GM12878 (cell line): Measurements from ENCODE around the gene TTC39C. TPM values are rescaled to one million over a fixed set of nuclear protein-coding genes. Genes with fewer than 3 reads are reported as not detected.

Source experiments
- BCLAF1 ChIP-seq: fragments of 450-650 bp; IDR thresholded peaks from 2 replicates; pipeline ENCODE4 v1.6.1; 2017; ENCODE audit warnings: antibody characterized with exemption, mild to moderate bottlenecking, moderate library complexity
- CEBPB ChIP-seq, 2 experiments: fragments of 150-350 bp in 1 of 2; IDR thresholded peaks; 2 replicates each; pipeline ENCODE4 v1.6.1; 2012 to 2014; ENCODE audit warnings: low read depth in 2 of 2, low read length in 2 of 2, borderline replicate concordance in 1 of 2, inconsistent platforms in 1 of 2
- EED ChIP-seq: sonication (generic); IDR thresholded peaks from 2 replicates; pipeline ENCODE4 v1.6.1; 2016; ENCODE audit warnings: antibody characterized with exemption, low read depth
- FOS ChIP-seq: IDR thresholded peaks from 3 replicates; pipeline ENCODE4 v1.6.1; 2011; ENCODE audit warnings: borderline replicate concordance; ENCODE audit not compliant: insufficient read length; ENCODE audit errors: extremely low read depth
- HDGF ChIP-seq: fragments of 450-650 bp; IDR thresholded peaks from 2 replicates; pipeline ENCODE4 v1.6.1; 2016; ENCODE audit warnings: antibody characterized with exemption
- IKZF2 ChIP-seq, 2 experiments: fragments of 450-650 bp; IDR thresholded peaks; 2 replicates each; pipeline ENCODE4 v1.6.1; 2017; ENCODE audit warnings: mild to moderate bottlenecking in 2 of 2, moderate library complexity in 2 of 2
- LARP7 ChIP-seq: fragments of 450-650 bp; IDR thresholded peaks from 2 replicates; pipeline ENCODE4 v1.6.1; 2017; ENCODE audit warnings: mild to moderate bottlenecking
- MEF2A ChIP-seq: IDR thresholded peaks from 2 replicates; pipeline ENCODE4 v1.6.1; 2011; ENCODE audit warnings: low read depth, mild to moderate bottlenecking, low read length, moderate library complexity; ENCODE audit not compliant: insufficient read depth
- MYB ChIP-seq: fragments of 150-350 bp; IDR thresholded peaks from 2 replicates; pipeline ENCODE4 v1.6.1; 2014; ENCODE audit warnings: mild to moderate bottlenecking, low read depth, low read length, borderline replicate concordance
- PAX8 ChIP-seq: fragments of 450-650 bp; IDR thresholded peaks from 2 replicates; pipeline ENCODE4 v1.6.1; 2017; ENCODE audit warnings: mild to moderate bottlenecking, moderate library complexity
- PML ChIP-seq: IDR thresholded peaks from 2 replicates; pipeline ENCODE4 v1.6.1; 2012; ENCODE audit warnings: low read length, inconsistent platforms
- SIN3A ChIP-seq: IDR thresholded peaks from 2 replicates; pipeline ENCODE4 v1.6.1; 2012; ENCODE audit warnings: low read depth, low read length, improper control_type of control experiment
- SIX5 ChIP-seq: IDR thresholded peaks from 2 replicates; pipeline ENCODE4 v1.6.1; 2011; ENCODE audit warnings: mild to moderate bottlenecking, low read depth, low read length, moderate library complexity; ENCODE audit not compliant: severe bottlenecking
- TAF1 ChIP-seq: IDR thresholded peaks from 2 replicates; pipeline ENCODE4 v1.6.1; 2011; ENCODE audit warnings: mild to moderate bottlenecking, low read depth, low read length, borderline replicate concordance
- YY1 ChIP-seq: IDR thresholded peaks from 2 replicates; pipeline ENCODE4 v1.6.1; 2011; ENCODE audit warnings: low read depth, mild to moderate bottlenecking, low read length
- ZSCAN29 ChIP-seq: fragments of 450-650 bp; IDR thresholded peaks from 2 replicates; pipeline ENCODE4 v1.6.1; 2017; ENCODE audit warnings: mild to moderate bottlenecking, moderate library complexity
- polyA plus RNA-seq, 11 experiments: library from polyadenylated mRNA; depleted of rRNA in 4 of 11; unstranded in 6 of 11; stranded (reverse) in 5 of 11; fragments of >200 nt; fragmentation: Nextera tagmentation in 4 of 11; fragmentation: Illumina TruSeq in 1 of 11; extraction: Ambion mirVana in 4 of 11; extraction: Trizol in 1 of 11; gene quantifications; 1 replicate in 1 of 11; 2 replicates in 10 of 11; pipeline versions ENCODE4 v1.2.1 to v1.2.3, GENCODE V29; 2011 to 2016; ENCODE audit warnings: inconsistent platforms in 2 of 11, missing spikeins in 2 of 11, low read depth in 1 of 11
- total RNA-seq, 4 experiments: library from RNA; depleted of rRNA in 3 of 4; stranded (reverse); fragments of >200 nt in 3 of 4; fragmentation: Illumina TruSeq in 1 of 4; extraction: Trizol in 1 of 4; gene quantifications; 2 replicates each; pipeline versions ENCODE4 v1.2.1 to v1.2.3, GENCODE V29; 2013 to 2021
- TF ChIP-seq, protein P1 (sequence below): fragments of 450-650 bp; IDR thresholded peaks from 2 replicates; pipeline ENCODE4 v1.6.1; 2017; ENCODE audit warnings: low read depth, mild to moderate bottlenecking, moderate library complexity
- TF ChIP-seq, protein P2 (sequence below): fragments of 450-650 bp; formaldehyde crosslinking; IDR thresholded peaks from 2 replicates; pipeline ENCODE4 v1.4.0; 2020; ENCODE audit warnings: mild to moderate bottlenecking, moderate library complexity
- TF ChIP-seq, protein P3 (sequence below): IDR thresholded peaks from 2 replicates; pipeline ENCODE4 v1.6.1; 2012; ENCODE audit warnings: mild to moderate bottlenecking, low read depth, low read length

The TTC39C gene
- total and polyA plus RNA-seq, 10 of the 15 experiments (the other 5 are each of a cell fraction or from before 2014, with no cell fraction given) = 21.1 to 91.0 (median 64.8) TPM

- TF ChIP-seq, protein P1, sequence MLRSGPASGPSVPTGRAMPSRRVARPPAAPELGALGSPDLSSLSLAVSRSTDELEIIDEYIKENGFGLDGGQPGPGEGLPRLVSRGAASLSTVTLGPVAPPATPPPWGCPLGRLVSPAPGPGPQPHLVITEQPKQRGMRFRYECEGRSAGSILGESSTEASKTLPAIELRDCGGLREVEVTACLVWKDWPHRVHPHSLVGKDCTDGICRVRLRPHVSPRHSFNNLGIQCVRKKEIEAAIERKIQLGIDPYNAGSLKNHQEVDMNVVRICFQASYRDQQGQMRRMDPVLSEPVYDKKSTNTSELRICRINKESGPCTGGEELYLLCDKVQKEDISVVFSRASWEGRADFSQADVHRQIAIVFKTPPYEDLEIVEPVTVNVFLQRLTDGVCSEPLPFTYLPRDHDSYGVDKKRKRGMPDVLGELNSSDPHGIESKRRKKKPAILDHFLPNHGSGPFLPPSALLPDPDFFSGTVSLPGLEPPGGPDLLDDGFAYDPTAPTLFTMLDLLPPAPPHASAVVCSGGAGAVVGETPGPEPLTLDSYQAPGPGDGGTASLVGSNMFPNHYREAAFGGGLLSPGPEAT = peak; percentile 53; the same call in 1 of the 2 replicates
- TF ChIP-seq YY1 (peak; percentile 85), LARP7 (peak; percentile 34; the same call in 1 of the 2 replicates), MEF2A (peak; percentile 59; the same call in 1 of the 2 replicates), MYB (no peak; the same call in 1 of the 2 replicates), SIN3A (no peak), PAX8 (no peak), TAF1 (peak; percentile 33; the same call in 1 of the 2 replicates), CEBPB (IDR thresholded peaks at IDR 0.05; ENCODE audit: borderline replicate concordance in 1 of 2, low read depth in 2 of 2, low read length in 2 of 2) (no peak), HDGF (no peak), IKZF2 (IDR thresholded peaks at IDR 0.05) (peak; percentile 92 to 94), ZSCAN29 (no peak), PML (no peak), BCLAF1 (no peak), EED (peak; percentile 97), SIX5 (no peak), FOS (no peak)
- TF ChIP-seq, protein P2, sequence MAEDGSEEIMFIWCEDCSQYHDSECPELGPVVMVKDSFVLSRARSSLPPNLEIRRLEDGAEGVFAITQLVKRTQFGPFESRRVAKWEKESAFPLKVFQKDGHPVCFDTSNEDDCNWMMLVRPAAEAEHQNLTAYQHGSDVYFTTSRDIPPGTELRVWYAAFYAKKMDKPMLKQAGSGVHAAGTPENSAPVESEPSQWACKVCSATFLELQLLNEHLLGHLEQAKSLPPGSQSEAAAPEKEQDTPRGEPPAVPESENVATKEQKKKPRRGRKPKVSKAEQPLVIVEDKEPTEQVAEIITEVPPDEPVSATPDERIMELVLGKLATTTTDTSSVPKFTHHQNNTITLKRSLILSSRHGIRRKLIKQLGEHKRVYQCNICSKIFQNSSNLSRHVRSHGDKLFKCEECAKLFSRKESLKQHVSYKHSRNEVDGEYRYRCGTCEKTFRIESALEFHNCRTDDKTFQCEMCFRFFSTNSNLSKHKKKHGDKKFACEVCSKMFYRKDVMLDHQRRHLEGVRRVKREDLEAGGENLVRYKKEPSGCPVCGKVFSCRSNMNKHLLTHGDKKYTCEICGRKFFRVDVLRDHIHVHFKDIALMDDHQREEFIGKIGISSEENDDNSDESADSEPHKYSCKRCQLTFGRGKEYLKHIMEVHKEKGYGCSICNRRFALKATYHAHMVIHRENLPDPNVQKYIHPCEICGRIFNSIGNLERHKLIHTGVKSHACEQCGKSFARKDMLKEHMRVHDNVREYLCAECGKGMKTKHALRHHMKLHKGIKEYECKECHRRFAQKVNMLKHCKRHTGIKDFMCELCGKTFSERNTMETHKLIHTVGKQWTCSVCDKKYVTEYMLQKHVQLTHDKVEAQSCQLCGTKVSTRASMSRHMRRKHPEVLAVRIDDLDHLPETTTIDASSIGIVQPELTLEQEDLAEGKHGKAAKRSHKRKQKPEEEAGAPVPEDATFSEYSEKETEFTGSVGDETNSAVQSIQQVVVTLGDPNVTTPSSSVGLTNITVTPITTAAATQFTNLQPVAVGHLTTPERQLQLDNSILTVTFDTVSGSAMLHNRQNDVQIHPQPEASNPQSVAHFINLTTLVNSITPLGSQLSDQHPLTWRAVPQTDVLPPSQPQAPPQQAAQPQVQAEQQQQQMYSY (CRISPR knock-in tag) = no peak
- TF ChIP-seq, protein P3, sequence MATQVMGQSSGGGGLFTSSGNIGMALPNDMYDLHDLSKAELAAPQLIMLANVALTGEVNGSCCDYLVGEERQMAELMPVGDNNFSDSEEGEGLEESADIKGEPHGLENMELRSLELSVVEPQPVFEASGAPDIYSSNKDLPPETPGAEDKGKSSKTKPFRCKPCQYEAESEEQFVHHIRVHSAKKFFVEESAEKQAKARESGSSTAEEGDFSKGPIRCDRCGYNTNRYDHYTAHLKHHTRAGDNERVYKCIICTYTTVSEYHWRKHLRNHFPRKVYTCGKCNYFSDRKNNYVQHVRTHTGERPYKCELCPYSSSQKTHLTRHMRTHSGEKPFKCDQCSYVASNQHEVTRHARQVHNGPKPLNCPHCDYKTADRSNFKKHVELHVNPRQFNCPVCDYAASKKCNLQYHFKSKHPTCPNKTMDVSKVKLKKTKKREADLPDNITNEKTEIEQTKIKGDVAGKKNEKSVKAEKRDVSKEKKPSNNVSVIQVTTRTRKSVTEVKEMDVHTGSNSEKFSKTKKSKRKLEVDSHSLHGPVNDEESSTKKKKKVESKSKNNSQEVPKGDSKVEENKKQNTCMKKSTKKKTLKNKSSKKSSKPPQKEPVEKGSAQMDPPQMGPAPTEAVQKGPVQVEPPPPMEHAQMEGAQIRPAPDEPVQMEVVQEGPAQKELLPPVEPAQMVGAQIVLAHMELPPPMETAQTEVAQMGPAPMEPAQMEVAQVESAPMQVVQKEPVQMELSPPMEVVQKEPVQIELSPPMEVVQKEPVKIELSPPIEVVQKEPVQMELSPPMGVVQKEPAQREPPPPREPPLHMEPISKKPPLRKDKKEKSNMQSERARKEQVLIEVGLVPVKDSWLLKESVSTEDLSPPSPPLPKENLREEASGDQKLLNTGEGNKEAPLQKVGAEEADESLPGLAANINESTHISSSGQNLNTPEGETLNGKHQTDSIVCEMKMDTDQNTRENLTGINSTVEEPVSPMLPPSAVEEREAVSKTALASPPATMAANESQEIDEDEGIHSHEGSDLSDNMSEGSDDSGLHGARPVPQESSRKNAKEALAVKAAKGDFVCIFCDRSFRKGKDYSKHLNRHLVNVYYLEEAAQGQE = 0 out of 2 replicates have a peak, but pooled peaks have one; percentile 14
Observed at GRCh38 chr18:24009651-24010333, 4.8 kb upstream of the TTC39C start (continued).
